ENCODE data around the gene CLASP2. TPM values are rescaled to one million over a fixed set of nuclear protein-coding genes. Genes with fewer than 3 reads are reported as not detected.

The CLASP2 gene
- total RNA-seq, 1 donor from 2014 or later: 52.8 TPM

- no peak overlapping the region for H3K27ac Mint-ChIP-seq (ENCODE audit: unreplicated experiment)
- TF ChIP-seq CTCF (IDR thresholded peaks at IDR 0.05): no peak
- H3K4me1 Mint-ChIP-seq (ENCODE audit: low read depth): no peaks in the 10 kb centered on the region
- peaks cover 46% of the 10 kb centered on the region for H3K36me3 Mint-ChIP-seq (ENCODE audit: low read depth)
- DNase-seq (ENCODE audit: low spot score): no peak
- no peak overlapping the region for H3K4me3 Mint-ChIP-seq (ENCODE audit: unreplicated experiment)
- peaks cover 40% of the 10 kb centered on the region for H3K9me3 Mint-ChIP-seq (ENCODE audit: low read depth)
- no peaks in the 10 kb centered on the region for H3K27me3 Mint-ChIP-seq (ENCODE audit: low read depth)
Observed at GRCh38 chr3:33526787-33527186, 191.3 kb downstream of the CLASP2 start.

GRCh38 chr3:33525232-33525631 lies 192.8 kb downstream of the CLASP2 start:
- Mint-ChIP-seq H3K36me3 (ENCODE audit: low read depth) (peaks cover 39% of the 10 kb centered on the region), H3K4me3 (ENCODE audit: unreplicated experiment) (no peak overlapping the region), H3K27ac (ENCODE audit: unreplicated experiment) (no peak overlapping the region), H3K4me1 (ENCODE audit: low read depth) (no peaks in the 10 kb centered on the region), H3K9me3 (ENCODE audit: low read depth) (peaks cover 40% of the 10 kb centered on the region), H3K27me3 (ENCODE audit: low read depth) (no peaks in the 10 kb centered on the region)
- no peak for TF ChIP-seq CTCF (IDR thresholded peaks at IDR 0.05)
- DNase-seq (ENCODE audit: low spot score): no peak

- TF ChIP-seq CTCF (IDR thresholded peaks at IDR 0.05): no peak
- no peaks in the 10 kb centered on the region for H3K4me1 Mint-ChIP-seq (ENCODE audit: low read depth)
- peaks cover 33% of the 10 kb centered on the region for H3K9me3 Mint-ChIP-seq (ENCODE audit: low read depth)
- DNase-seq (ENCODE audit: low spot score): no peak
- H3K36me3 Mint-ChIP-seq (ENCODE audit: low read depth): peaks cover 32% of the 10 kb centered on the region
- no peak overlapping the region for H3K27ac Mint-ChIP-seq (ENCODE audit: unreplicated experiment)
- H3K4me3 Mint-ChIP-seq (ENCODE audit: unreplicated experiment): no peak overlapping the region
- H3K27me3 Mint-ChIP-seq (ENCODE audit: low read depth): no peaks in the 10 kb centered on the region
Observed at GRCh38 chr3:33523093-33523667, 194.9 kb downstream of the CLASP2 start.

- TF ChIP-seq CTCF (IDR thresholded peaks at IDR 0.05): no peak
- no peak for DNase-seq (ENCODE audit: low spot score)
- peaks cover 24% of the 10 kb centered on the region for H3K9me3 Mint-ChIP-seq (ENCODE audit: low read depth)
- no peak overlapping the region for H3K4me3 Mint-ChIP-seq (ENCODE audit: unreplicated experiment)
- no peaks in the 10 kb centered on the region for H3K27me3 Mint-ChIP-seq (ENCODE audit: low read depth)
- H3K27ac Mint-ChIP-seq (ENCODE audit: unreplicated experiment): no peak overlapping the region
- peaks cover 25% of the 10 kb centered on the region for H3K36me3 Mint-ChIP-seq (ENCODE audit: low read depth)
- no peaks in the 10 kb centered on the region for H3K4me1 Mint-ChIP-seq (ENCODE audit: low read depth)
Observed at GRCh38 chr3:33521736-33522135, 196.3 kb downstream of the CLASP2 start.

- Mint-ChIP-seq H3K36me3 (ENCODE audit: low read depth) (peaks cover 13% of the 10 kb centered on the region), H3K27ac (ENCODE audit: unreplicated experiment) (no peak overlapping the region), H3K4me3 (ENCODE audit: unreplicated experiment) (no peak overlapping the region), H3K9me3 (ENCODE audit: low read depth) (no peaks in the 10 kb centered on the region), H3K4me1 (ENCODE audit: low read depth) (no peaks in the 10 kb centered on the region), H3K27me3 (ENCODE audit: low read depth) (no peaks in the 10 kb centered on the region)
- DNase-seq (ENCODE audit: low spot score): no peak
- no peak for TF ChIP-seq CTCF (IDR thresholded peaks at IDR 0.05)
Observed at GRCh38 chr3:33513262-33513863, 204.7 kb downstream of the CLASP2 start.
